Measurements from ENCODE around the gene FBXO36.

DNA sequence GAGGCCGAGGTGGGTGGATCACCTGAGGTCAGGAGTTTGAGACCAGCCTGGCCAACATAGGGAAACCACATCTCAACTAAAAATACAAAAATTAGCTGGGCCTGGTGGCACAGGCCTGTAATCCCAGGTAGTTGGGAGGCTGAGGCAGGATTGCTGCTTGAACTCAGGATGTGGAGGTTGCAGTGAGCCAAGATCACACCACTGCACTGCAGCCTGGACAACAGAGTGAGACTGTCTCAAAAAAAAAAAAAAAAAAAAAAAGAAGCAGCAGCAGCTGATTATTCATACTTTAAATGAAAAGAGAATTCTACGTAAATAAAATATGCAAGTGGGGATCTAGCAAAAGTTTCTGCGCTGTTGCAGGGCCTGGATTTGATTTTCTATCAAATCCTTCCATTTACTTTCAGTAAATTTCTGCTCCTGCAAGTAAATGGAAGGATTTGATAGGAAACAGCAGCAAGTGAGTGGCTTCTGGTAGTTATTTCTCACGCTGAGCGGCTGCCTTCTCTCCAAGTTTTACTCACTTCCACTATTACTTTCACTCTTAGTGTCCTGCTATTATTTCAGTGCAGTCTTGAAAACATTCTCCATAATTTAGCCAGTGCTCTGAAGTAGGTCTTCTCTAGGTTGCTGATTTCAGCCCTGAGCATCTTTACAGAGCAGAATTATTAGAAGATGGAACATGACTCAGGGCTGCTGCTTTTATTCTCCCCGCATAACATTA is 78.0 kb downstream of the FBXO36 start:
- no peak for TF ChIP-seq POLR2A (IDR thresholded peaks at IDR 0.05)
- TF ChIP-seq, protein P1, sequence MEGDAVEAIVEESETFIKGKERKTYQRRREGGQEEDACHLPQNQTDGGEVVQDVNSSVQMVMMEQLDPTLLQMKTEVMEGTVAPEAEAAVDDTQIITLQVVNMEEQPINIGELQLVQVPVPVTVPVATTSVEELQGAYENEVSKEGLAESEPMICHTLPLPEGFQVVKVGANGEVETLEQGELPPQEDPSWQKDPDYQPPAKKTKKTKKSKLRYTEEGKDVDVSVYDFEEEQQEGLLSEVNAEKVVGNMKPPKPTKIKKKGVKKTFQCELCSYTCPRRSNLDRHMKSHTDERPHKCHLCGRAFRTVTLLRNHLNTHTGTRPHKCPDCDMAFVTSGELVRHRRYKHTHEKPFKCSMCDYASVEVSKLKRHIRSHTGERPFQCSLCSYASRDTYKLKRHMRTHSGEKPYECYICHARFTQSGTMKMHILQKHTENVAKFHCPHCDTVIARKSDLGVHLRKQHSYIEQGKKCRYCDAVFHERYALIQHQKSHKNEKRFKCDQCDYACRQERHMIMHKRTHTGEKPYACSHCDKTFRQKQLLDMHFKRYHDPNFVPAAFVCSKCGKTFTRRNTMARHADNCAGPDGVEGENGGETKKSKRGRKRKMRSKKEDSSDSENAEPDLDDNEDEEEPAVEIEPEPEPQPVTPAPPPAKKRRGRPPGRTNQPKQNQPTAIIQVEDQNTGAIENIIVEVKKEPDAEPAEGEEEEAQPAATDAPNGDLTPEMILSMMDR (IDR thresholded peaks at IDR 0.05 in 8 of 11, conservative IDR thresholded peaks at IDR 0.05 in 3 of 11): no peak
- no peak for TF ChIP-seq POLR2AphosphoS5 (IDR thresholded peaks at IDR 0.05)

Data from spleen (tissue), 7 donors.